Kidney (tissue), 14 donors: ENCODE measurements around the gene AKAP6. TPM values are rescaled to one million over a fixed set of nuclear protein-coding genes. Genes with fewer than 3 reads are reported as not detected.

ENCODE experiments used
- DNase-seq, 5 donors: peaks; one replicate each; pipeline ENCODE4 v3.0.0-alpha.2; 2013 to 2020
- FAIRE-seq: peaks from 2 replicates; lab custom pipeline; 2012; peaks lifted over from hg19 to GRCh38; lab: Jason Lieb, UNC
- H3K27ac ChIP-seq, 2 donors: one replicate each; pipeline ENCODE4 v1.7.0; 2013; ENCODE audit warnings: low read depth in 2 of 2, low read length in 2 of 2, inconsistent platforms in 1 of 2
- H3K27me3 ChIP-seq: one replicate; pipeline ENCODE4 v1.7.1; 2013; ENCODE audit warnings: low read length, inconsistent platforms; ENCODE audit not compliant: control insufficient read depth, insufficient read depth
- H3K36me3 ChIP-seq, 3 donors: one replicate each; pipeline versions ENCODE4 v1.7.0 to v1.7.1; 2013; ENCODE audit warnings: low read length in 3 of 3, control low read depth in 1 of 3, inconsistent platforms in 1 of 3; ENCODE audit not compliant: insufficient read depth in 3 of 3, control insufficient read depth in 2 of 3
- H3K4me1 ChIP-seq, 3 donors: one replicate each; pipeline versions ENCODE4 v1.7.0 to v1.7.1; 2013; ENCODE audit warnings: low read length in 3 of 3, inconsistent platforms in 1 of 3, low read depth in 1 of 3; ENCODE audit not compliant: control insufficient read depth in 2 of 3, insufficient read depth in 2 of 3
- H3K4me3 ChIP-seq, 3 donors: one replicate each; pipeline versions ENCODE4 v1.7.0 to v1.8.1; 2013; ENCODE audit warnings: low read length in 3 of 3, control low read depth in 1 of 3, inconsistent platforms in 1 of 3
- H3K9ac ChIP-seq, 3 donors: one replicate each; pipeline versions ENCODE4 v1.7.0 to v1.7.1; 2013; ENCODE audit warnings: low read length in 3 of 3, control low read depth in 1 of 3, inconsistent platforms in 1 of 3
- H3K9me3 ChIP-seq, 3 donors: one replicate each; pipeline versions ENCODE4 v1.7.0 to v1.7.1; 2013; ENCODE audit warnings: low read length in 3 of 3, control low read depth in 1 of 3, inconsistent platforms in 1 of 3; ENCODE audit not compliant: control insufficient read depth in 2 of 3, insufficient read depth in 1 of 3
- intact Hi-C: fragments of 100-400 bp; cut with DNase I; formaldehyde crosslinking; loops from one replicate; pipeline ENCODE4 v1.11.1; 2022
- polyA plus RNA-seq: library from polyadenylated mRNA; stranded (reverse); fragments of 350-450 nt; fragmentation: Illumina TruSeq; extraction: RNeasy Lipid Tissue Mini Kit (QIAGEN cat#74804); gene quantifications from one replicate; pipeline ENCODE4 v1.2.3, GENCODE V29; 2014; ENCODE audit warnings: low read depth, low replicate concordance; ENCODE audit not compliant: insufficient read depth
- total RNA-seq: library from RNA; stranded (reverse); fragmentation: NEBNext Ultra II Directional; extraction: Animal tissue kit (Norgen Biotek cat#: 25700); gene quantifications from one replicate; pipeline ENCODE4 v1.2.1, GENCODE V29; 2021
- TF ChIP-seq, protein P1 (sequence below): IDR thresholded peaks from 3 replicates; pipeline ENCODE4 v1.5.1; 2012; ENCODE audit warnings: mild to moderate bottlenecking, moderate library complexity, borderline replicate concordance; ENCODE audit not compliant: insufficient read depth; ENCODE audit errors: extremely low read depth
- donor health status: control.
- donor health status: control.
- donor health status: control.
- donor health status: control.
- donor health status: control.
- donor health status: DM: yes; HTN: yes; CAD: no.
- donor health status: Normal renal cell carcinoma (clear cell type).

AKAP6 gene
- total and polyA plus RNA-seq, 2 donors from 2014 or later, result 0.92 to 10.5 TPM

GRCh38 chr14:32584079-32584478 lies 255.0 kb downstream of the AKAP6 start:
- no peaks in the 10 kb centered on the region for H3K27me3 ChIP-seq
- H3K36me3 ChIP-seq, result no peaks in the 10 kb centered on the region
- H3K9me3 ChIP-seq, result no peaks in the 10 kb centered on the region
- TF ChIP-seq, protein P1, sequence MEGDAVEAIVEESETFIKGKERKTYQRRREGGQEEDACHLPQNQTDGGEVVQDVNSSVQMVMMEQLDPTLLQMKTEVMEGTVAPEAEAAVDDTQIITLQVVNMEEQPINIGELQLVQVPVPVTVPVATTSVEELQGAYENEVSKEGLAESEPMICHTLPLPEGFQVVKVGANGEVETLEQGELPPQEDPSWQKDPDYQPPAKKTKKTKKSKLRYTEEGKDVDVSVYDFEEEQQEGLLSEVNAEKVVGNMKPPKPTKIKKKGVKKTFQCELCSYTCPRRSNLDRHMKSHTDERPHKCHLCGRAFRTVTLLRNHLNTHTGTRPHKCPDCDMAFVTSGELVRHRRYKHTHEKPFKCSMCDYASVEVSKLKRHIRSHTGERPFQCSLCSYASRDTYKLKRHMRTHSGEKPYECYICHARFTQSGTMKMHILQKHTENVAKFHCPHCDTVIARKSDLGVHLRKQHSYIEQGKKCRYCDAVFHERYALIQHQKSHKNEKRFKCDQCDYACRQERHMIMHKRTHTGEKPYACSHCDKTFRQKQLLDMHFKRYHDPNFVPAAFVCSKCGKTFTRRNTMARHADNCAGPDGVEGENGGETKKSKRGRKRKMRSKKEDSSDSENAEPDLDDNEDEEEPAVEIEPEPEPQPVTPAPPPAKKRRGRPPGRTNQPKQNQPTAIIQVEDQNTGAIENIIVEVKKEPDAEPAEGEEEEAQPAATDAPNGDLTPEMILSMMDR, result no peak
- H3K4me1 ChIP-seq, result no peaks in the 10 kb centered on the region
- DNase-seq (no peak), FAIRE-seq (no peak)
- H3K4me3 ChIP-seq, result no peak overlapping the region
- no peak overlapping the region for H3K9ac ChIP-seq
- intact Hi-C loops, result no loop called here
- no peak overlapping the region for H3K27ac ChIP-seq

- FAIRE-seq, result no peak
- no peaks in the 10 kb centered on the region for H3K27me3 ChIP-seq
- H3K36me3 ChIP-seq, result no peaks in the 10 kb centered on the region
- no peak overlapping the region for H3K9ac ChIP-seq
- H3K27ac ChIP-seq, result no peak overlapping the region
- H3K9me3 ChIP-seq, result no peaks in the 10 kb centered on the region
- no peaks in the 10 kb centered on the region for H3K4me1 ChIP-seq
- TF ChIP-seq, protein P1, result no peak
- no peak for DNase-seq
- H3K4me3 ChIP-seq, result no peak overlapping the region
- intact Hi-C loops, result no loop called here
These were observed 258.4 kb downstream of the AKAP6 start for GRCh38 chr14:32587461-32587860.

DNA sequence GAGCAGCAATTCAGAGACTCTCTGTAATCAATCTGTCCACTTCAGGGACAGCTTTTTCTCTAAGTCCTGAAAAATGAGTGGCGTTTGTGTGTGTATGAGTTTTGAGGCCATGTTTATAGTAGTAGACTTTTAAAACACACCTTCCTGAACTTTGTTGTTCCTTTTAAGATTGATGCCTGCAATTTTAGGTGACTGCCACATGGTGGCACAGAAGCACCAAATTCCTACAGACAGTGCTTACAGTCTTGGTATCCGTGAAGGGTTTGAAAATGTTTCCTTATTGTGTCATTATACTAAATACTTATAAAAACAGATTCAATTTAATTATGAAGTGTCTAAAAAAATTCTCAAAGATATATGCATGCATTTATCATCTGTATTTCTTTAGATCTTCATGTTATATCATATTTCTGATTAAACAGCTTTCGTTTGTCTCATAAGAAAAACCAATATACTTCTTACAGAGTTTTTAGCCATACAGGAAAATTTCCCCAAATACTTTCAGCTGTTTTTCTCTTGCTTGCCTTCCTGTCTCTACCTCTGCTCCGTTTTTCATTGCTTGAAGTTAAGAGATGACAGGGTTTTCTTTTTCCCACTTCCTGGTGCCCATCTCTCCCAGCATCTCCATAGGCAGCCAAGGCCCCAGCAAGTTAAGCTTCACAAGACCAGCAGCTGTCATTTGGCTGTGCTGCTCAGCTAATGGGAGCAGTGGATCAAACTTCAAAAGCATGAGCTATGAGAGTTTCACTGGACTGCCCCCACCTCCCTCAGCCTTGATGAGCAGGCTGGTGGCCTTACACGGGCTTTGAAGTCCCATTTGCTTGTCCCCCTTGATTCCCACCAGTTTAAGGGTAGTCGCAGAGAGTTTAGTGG lies 259.6 kb downstream of the AKAP6 start:
- Histone ChIP-seq H3K9ac (no peak overlapping the region), H3K36me3 (no peaks in the 10 kb centered on the region), H3K4me1 (no peaks in the 10 kb centered on the region), H3K4me3 (no peak overlapping the region), H3K9me3 (no peaks in the 10 kb centered on the region), H3K27ac (no peak overlapping the region), H3K27me3 (no peaks in the 10 kb centered on the region)
- TF ChIP-seq, protein P1, result peak; percentile 46
- intact Hi-C loops, result no loop called here
- FAIRE-seq, result no peak
- peak in 1 of 5 donors; percentile 45 for DNase-seq
